ENCODE data around the gene ZDHHC7. TPM values are rescaled to one million over a fixed set of nuclear protein-coding genes. Genes with fewer than 3 reads are reported as not detected.
A peak's percentile ranks its signal among the peaks of the same experiment; 100 is the strongest.
"Not testable (repeated sequence)": the region's sequence is repeated elsewhere in the genome, so short reads cannot be mapped to it uniquely, and the experiment has no call there.

Gene ZDHHC7
- total RNA-seq, 1 experiment from 2014 or later = 59.7 TPM

DNA sequence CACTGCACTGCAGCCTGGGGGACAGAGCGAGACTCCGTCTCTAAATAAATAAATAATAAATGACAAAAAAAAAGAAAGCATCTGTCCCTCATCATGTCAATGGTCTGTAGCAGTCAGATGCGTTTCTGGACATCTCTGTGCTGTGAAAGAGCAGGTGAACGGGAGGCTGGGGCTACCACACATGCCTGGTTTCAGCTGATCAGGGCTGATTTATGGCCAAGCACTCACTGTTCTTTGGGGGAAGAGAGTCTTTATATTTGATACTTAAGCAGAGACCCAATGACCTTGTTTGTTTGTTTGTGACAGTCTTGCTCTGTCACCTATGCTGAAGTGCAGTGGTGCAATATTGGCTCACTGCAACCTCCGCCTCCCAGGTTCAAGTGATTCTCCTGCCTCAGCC is 33.7 kb upstream of the ZDHHC7 start:
- no peak for DNase-seq (ENCODE audit: low read depth)

DNA sequence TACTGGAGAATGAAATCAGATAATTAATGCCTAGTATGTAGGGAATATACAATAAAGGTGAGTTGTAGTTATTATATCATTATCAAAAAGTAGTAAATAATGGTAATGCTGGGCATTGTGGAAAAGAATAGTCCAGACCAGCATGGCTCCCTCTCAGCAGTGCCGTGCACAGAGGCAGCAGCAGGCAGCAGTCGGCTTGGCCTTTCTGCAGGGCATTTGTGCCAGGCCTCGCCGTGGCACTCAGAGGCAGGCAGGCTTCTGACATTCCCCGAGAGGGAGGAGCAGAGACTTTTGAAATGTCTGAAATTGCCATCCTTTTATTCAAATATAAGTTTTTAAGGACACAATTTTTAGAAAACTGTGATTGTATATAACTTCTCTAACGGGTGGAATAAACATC is 31.3 kb upstream of the ZDHHC7 start:
- no peak for DNase-seq (ENCODE audit: low read depth)

DNA sequence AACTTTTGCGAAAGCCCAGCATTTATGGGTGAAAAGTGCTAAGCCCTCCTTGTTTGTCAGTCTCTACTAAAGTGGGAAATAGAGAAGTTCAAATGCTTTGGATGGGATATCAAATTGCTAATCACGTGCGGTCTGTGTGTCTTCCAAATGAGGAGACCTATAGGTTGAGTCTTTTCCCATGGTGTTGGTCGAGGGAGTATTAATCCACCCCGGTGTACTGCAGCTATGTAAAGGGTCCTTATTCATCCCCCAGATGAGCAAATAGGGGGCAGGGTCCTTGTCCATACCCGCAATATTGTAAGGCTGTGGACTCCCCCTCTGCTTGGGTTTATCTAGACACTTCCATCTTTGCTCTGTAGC is 30.8 kb upstream of the ZDHHC7 start:
- DNase-seq (ENCODE audit: low read depth) = no peak

- no peak for DNase-seq (ENCODE audit: low read depth)
These were observed 30.2 kb upstream of the ZDHHC7 start for GRCh38 chr16:85041219-85042166.

DNA sequence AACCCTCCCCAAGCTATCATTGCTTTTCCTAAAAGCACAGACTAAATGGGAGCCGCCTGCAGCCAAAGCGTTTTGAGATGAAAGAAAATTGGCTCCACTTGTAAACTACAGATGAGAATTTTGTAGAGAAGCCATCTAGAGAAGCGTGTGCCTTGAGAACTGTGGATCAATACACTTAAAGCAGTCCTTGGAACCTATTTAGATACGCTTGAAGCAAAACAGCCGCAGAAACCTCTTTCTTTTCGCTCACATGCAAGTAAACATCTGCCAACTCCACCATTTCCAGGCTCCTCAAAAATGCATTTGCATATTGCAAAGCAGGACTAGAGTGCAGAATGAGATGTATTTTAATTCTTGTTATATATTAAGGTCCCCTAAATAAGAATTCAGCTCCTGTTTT is 29.4 kb upstream of the ZDHHC7 start:
- no peak for DNase-seq (ENCODE audit: low read depth)

GRCh38 chr16:85037721-85038120 is 26.4 kb upstream of the ZDHHC7 start:
- DNase-seq (ENCODE audit: low read depth) = no peak

- DNase-seq (ENCODE audit: low read depth) = peak; percentile 85
These were observed 25.7 kb upstream of the ZDHHC7 start for GRCh38 chr16:85037050-85037410.

- no peak for DNase-seq (ENCODE audit: low read depth)
These were observed 25.1 kb upstream of the ZDHHC7 start for GRCh38 chr16:85036236-85037049.

DNA sequence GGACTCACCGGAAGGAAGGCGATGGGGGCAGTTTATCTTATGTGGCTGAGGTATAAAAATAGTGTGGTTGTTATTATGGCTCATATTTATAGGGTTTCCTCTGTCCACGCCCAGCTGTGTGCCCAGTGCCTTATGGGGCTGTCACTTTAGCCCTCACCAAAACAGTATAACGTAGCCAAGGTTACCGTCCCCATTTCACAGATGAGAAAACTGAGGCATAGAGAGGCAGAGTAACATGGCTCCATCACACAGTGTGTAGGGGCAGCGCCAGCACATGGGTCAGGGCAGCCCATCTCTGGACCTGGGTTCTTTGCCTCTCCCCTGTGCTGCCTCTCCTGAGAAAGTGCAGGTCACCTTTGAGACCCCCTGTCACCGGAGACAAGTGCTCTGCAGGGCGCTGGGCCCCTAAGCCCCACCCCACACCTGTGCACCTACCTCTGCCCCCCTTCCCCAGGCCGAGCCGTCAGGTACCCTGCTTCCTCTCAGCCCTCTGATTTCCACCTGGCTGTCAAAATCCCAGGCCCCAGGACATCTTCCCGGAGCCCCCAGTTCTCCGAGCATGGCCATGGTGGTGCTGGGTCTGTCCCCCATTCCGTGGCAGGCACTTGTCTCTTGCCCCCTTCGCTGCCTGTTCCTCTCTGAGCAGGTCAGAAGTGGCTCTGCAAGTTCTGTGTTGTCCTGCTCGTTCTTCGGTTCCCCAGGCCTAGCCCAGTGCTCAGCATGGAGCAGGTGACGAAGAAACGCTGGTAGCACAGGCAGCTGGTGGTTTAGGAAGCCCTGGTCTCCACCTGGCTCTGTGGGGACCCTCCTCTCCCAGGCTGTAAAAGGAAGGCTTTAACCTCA is 23.5 kb upstream of the ZDHHC7 start:
- DNase-seq (ENCODE audit: low read depth) = no peak

- DNase-seq (ENCODE audit: low read depth) = no peak
These were observed 21.8 kb upstream of the ZDHHC7 start for GRCh38 chr16:85033171-85033570.

DNA sequence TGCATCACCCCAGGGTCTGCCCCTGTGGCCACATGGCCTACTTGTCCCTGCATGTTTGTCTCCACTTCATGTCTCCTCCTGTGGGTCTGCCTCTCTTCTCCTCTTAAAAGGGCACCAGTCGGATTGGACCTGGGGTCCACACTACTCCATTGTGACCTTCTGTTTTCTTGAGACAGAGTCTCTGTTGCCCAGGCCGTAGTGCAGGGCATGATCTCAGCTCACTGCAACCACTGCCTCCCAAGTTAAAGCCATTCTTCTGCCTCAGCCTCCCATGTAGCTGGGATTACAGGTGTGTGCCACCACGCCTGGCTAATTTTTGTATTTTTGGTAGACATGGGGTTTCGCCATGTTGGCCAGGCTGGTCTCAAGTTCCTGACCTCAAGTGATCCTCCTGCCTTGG is 20.9 kb upstream of the ZDHHC7 start:
- DNase-seq (ENCODE audit: low read depth) = not testable (repeated sequence)

GRCh38 chr16:85031451-85031850 is 20.1 kb upstream of the ZDHHC7 start:
- DNase-seq (ENCODE audit: low read depth) = no peak

GRCh38 chr16:85029981-85030401 is 18.7 kb upstream of the ZDHHC7 start:
- no peak for DNase-seq (ENCODE audit: low read depth)

DNA sequence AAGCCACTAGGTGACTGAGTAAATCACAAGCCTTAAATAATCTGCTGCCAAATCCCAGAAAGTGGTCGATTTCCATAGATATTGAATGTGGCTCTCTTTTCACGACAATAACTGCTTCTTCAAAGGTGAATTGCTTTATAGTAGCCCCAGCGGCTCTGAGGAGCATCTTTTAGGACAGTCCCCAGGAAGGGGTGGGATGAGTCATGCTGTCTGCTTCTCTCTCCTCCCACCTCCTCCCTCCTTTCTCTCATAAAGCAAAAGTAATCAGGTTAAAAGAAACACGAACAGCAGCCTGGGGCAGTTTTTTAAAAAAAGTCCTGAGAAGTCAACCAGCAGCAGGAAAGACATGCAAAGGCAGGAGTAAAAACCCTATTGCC is 18.1 kb upstream of the ZDHHC7 start:
- peak; percentile 65 for DNase-seq (ENCODE audit: low read depth)

DNA sequence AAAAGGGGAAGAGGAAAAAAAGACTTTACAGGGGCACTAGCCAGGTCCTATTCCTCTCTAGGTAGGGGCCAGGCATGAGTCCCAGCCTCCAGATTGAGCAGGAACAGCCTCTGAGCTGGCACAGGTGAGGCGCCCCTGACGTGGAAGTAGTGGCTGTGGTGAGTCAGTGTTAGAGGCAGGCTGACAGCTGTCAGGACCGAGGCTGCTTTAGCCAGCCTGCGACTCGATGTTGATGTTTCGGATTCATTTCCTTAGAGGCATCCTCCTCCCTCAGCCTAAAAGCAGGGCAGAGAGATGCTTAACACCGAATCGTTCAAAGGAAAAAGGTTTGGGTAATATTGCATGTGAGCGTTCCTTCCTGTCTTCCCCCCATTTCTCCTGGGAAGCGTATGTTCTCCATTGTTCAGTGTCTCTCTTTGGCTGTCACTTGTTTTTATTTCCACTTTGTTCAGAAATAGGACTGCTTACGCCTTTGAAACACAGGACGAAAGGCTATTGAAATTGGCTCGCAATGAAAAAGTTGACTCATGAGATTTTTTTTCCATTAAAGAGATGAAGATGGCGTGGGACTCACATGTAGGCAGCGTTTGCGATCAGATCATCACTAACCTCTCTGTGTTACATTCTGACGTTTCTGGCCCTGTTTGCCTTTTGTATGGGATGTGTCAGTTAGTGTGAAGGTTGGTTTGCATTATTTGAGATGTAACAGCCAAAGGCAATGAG is 17.5 kb upstream of the ZDHHC7 start:
- DNase-seq (ENCODE audit: low read depth) = peak; percentile 59

DNA sequence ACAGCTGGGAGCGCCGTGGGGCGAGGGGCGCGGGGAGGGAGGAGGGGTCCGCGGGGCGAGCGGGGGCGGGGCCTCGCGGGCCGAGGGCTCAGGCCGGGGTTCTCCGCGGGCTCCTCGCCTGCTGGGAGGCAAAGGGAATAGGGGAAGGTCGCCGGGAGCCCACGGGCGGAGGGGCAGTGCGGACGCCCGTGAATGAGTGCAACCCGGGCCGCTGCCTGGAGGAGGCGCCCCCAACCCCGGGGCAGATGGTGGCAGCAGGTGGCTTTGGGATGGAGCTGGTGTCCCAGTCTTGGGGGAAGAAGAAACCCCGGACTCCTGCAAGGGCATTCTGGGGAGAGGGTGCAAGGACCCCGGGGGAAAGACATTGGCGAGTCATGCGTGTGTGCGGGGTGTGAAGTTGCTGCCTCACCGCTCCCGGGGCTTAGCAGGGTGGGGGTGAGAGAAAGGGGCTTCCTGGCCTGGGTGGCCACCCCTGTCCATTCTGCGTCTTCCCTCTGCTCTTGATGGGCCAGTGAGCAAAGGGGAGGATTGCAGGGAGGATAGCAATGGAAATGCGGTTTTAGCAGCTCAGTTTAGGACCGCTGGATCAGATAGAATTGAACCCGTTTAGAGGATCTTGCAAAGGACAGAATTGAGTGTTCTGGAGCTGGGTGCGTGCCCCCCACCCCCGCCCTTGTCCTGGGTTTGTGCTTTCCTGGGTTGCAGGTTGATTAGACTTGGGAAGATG is 16.8 kb upstream of the ZDHHC7 start:
- no peak for DNase-seq (ENCODE audit: low read depth)

- DNase-seq (ENCODE audit: low read depth) = peak; percentile 85
These were observed 16.1 kb upstream of the ZDHHC7 start, which contains the start of gene KIAA0513 for GRCh38 chr16:85027349-85027957. Gene KIAA0513 (plus strand): TSS chr16:85027795. CDS start chr16:85067072, 39,277 bp downstream.

DNA sequence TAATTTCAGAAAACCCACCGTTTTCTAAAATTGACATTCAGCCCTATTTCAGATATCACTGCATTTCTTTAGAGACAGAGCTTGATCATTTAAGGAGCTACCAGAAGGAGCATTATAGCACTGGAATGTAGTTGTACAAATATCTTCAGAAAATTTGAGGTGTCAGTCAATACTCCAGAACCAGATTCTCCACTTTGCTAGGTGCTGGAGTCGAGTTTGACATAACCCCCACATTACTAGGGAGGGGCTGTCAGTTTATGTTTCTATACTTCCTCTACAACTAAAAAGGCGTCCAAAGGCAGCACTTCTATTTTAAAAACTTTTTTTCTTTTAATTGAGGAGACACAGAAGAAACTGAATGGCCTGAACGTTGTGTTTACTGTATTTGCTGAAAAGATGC is 15.4 kb upstream of the ZDHHC7 start:
- no peak for DNase-seq (ENCODE audit: low read depth)

DNA sequence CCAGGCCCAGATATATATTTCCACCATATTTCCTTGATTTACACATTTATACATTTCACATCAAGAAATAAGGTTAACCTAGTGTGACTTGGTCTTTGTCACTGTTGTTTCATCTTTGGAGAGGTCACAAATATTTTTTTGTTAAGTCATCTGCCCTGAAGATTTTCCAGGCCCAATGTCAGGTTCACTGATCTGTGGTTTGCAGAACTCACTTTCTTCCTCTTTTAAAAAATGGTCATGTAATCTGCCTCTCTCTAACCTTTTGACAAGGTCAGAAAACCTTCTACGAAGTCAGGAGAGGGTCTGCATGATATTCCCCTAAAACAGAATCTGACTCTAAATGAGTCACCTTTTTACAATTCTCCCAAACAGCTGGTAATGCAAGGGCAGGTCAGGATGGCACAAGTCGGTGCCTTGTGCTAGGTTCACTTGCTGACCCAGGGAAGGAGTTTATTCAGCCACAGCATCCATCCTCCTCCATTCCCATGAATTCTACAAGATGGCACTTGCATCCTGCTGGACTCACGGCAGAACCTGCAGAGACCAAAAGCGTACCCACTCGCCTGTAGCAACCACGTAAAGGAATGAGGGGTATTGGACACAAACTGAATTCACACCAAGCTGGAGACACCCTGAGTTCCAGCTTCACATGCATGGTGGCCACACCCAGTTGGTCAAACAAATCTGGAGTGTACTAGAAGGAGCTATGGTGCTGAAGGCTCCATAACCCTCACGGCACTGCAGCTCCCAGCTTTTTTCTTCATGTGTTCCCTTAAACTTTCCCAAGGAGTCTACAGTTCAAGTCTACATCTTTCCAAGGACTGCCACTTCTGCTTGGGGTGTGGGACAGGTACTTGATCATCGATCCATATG is 14.7 kb upstream of the ZDHHC7 start:
- DNase-seq (ENCODE audit: low read depth) = no peak

Data from HT1080 (cell line).